HepG2 (cell line): ENCODE data around the gene ZP2. TPM values are rescaled to one million over a fixed set of nuclear protein-coding genes. Genes with fewer than 3 reads are reported as not detected.

ENCODE experiments used
- ATF1 ChIP-seq: IDR thresholded peaks from 2 replicates; pipeline ENCODE4 v1.6.1; 2016; ENCODE audit warnings: mild to moderate bottlenecking, control low read depth
- CREB1 ChIP-seq, 2 experiments: fragments of 450-650 bp in 1 of 2; IDR thresholded peaks; 2 replicates each; pipeline ENCODE4 v1.6.1; 2016 to 2017; ENCODE audit warnings: control low read depth in 1 of 2, mild to moderate bottlenecking in 1 of 2, missing compliant biosample characterization in 1 of 2, missing genetic modification characterization in 1 of 2
- FIP1L1 ChIP-seq: fragments of 200-400 bp; formaldehyde crosslinking; IDR thresholded peaks from 2 replicates; pipeline ENCODE4 v1.6.1; 2018; ENCODE audit warnings: low read depth, mild to moderate bottlenecking, low read length, moderate library complexity, borderline replicate concordance; ENCODE audit not compliant: insufficient read depth
- FOXO1 ChIP-seq: sonication (generic); formaldehyde crosslinking; IDR thresholded peaks from 2 replicates; pipeline ENCODE4 v1.4.0; 2020; ENCODE audit warnings: missing genetic modification reagents
- NFIB ChIP-seq: sonication (generic); formaldehyde crosslinking; IDR thresholded peaks from 2 replicates; pipeline ENCODE4 v1.9.0; 2021; ENCODE audit warnings: missing genetic modification reagents, mild to moderate bottlenecking, borderline replicate concordance
- NR2C2 ChIP-seq: sonication (generic); formaldehyde crosslinking; IDR thresholded peaks from 2 replicates; pipeline ENCODE4 v1.4.0; 2020; ENCODE audit warnings: missing genetic modification reagents, mild to moderate bottlenecking, moderate library complexity, borderline replicate concordance
- POLR2AphosphoS5 ChIP-seq: IDR thresholded peaks from 2 replicates; pipeline ENCODE4 v1.6.1; 2012; ENCODE audit warnings: low read depth, low read length
- RFX1 ChIP-seq: fragments of 450-650 bp; IDR thresholded peaks from 2 replicates; pipeline ENCODE4 v1.6.1; 2017
- ZBTB49 ChIP-seq: sonication (generic); formaldehyde crosslinking; IDR thresholded peaks from 2 replicates; pipeline ENCODE4 v1.4.0; 2020; ENCODE audit warnings: missing genetic modification reagents, borderline replicate concordance
- ZFP41 ChIP-seq: sonication (generic); formaldehyde crosslinking; IDR thresholded peaks from 2 replicates; pipeline ENCODE4 v1.4.0; 2020; ENCODE audit warnings: mild to moderate bottlenecking, missing genetic modification reagents, borderline replicate concordance
- ZMAT3 ChIP-seq: sonication (generic); formaldehyde crosslinking; conservative IDR thresholded peaks from 2 replicates; pipeline ENCODE4 v1.7.0; 2021; ENCODE audit warnings: missing genetic modification reagents
- ZNF142 ChIP-seq: sonication (generic); formaldehyde crosslinking; IDR thresholded peaks from 2 replicates; pipeline ENCODE4 v1.4.0; 2020; ENCODE audit warnings: missing genetic modification reagents
- ZNF333 ChIP-seq: sonication (generic); formaldehyde crosslinking; IDR thresholded peaks from 2 replicates; pipeline ENCODE4 v1.4.0; 2020; ENCODE audit warnings: mild to moderate bottlenecking, missing genetic modification reagents, borderline replicate concordance
- ZNF451 ChIP-seq: sonication (generic); formaldehyde crosslinking; IDR thresholded peaks from 2 replicates; pipeline ENCODE4 v1.5.0; 2020; ENCODE audit warnings: mild to moderate bottlenecking, missing genetic modification reagents
- ZNF644 ChIP-seq: IDR thresholded peaks from 2 replicates; pipeline ENCODE4 v1.6.1; 2016; ENCODE audit warnings: low read depth
- ZNF672 ChIP-seq: sonication (generic); formaldehyde crosslinking; IDR thresholded peaks from 2 replicates; pipeline ENCODE4 v1.8.1; 2022; ENCODE audit warnings: missing genetic modification reagents
- ZSCAN25 ChIP-seq: sonication (generic); formaldehyde crosslinking; IDR thresholded peaks from 2 replicates; pipeline ENCODE4 v1.8.0; 2022; ENCODE audit warnings: mild to moderate bottlenecking, missing genetic modification reagents
- ZXDC ChIP-seq: sonication (generic); formaldehyde crosslinking; IDR thresholded peaks from 2 replicates; pipeline ENCODE4 v1.5.0; 2020; ENCODE audit warnings: mild to moderate bottlenecking, missing genetic modification reagents
- ZZZ3 ChIP-seq: sonication (generic); formaldehyde crosslinking; IDR thresholded peaks from 2 replicates; pipeline ENCODE4 v1.4.0; 2020; ENCODE audit warnings: missing genetic modification reagents, mild to moderate bottlenecking, borderline replicate concordance
- polyA plus RNA-seq, 8 experiments: library from polyadenylated mRNA; depleted of rRNA in 3 of 8; stranded (reverse) in 7 of 8; unstranded in 1 of 8; fragments of >200 nt; fragmentation: Illumina TruSeq in 4 of 8; extraction: Trizol in 4 of 8; gene quantifications; 2 replicates each; pipeline versions ENCODE4 v1.2.1 to v1.2.3, GENCODE V29; 2011 to 2016; ENCODE audit warnings: low read depth in 4 of 8, missing spikeins in 1 of 8, mixed read lengths in 1 of 8; ENCODE audit not compliant: insufficient read depth in 1 of 8
- total RNA-seq, 5 experiments: library from RNA; depleted of rRNA; stranded (reverse); fragments of >200 nt; fragmentation: Illumina TruSeq; extraction: Trizol; gene quantifications; 2 replicates each; pipeline ENCODE4 v1.2.3, GENCODE V29; 2016; ENCODE audit warnings: low read depth in 1 of 5

ZP2 gene
- total and polyA plus RNA-seq, 2 of the 13 experiments (the other 11 are each of a cell fraction or from before 2014, with no cell fraction given) = not detected

GRCh38 chr16:21186326-21186691 is 25.1 kb downstream of the ZP2 start (continued):
- no peak for TF ChIP-seq ZNF333 (CRISPR knock-in tag)
- no peak for TF ChIP-seq ZXDC (CRISPR knock-in tag)
- TF ChIP-seq NR2C2 (CRISPR knock-in tag) = peak; percentile 70
- TF ChIP-seq ZNF644 (CRISPR knock-in tag) = peak; percentile 94
- no peak for TF ChIP-seq ZZZ3
- TF ChIP-seq NFIB (CRISPR knock-in tag) = no peak
- no peak for TF ChIP-seq ZFP41 (CRISPR knock-in tag)
- peak; percentile 60; the same call in 1 of the 2 replicates for TF ChIP-seq ZMAT3
- no peak for TF ChIP-seq ZNF672 (CRISPR knock-in tag)
- no peak for TF ChIP-seq ZNF142 (CRISPR knock-in tag)
- TF ChIP-seq ZSCAN25 (CRISPR knock-in tag) = peak; percentile 40; the same call in 1 of the 2 replicates
- TF ChIP-seq ATF1 (CRISPR knock-in tag) = peak; percentile 42; the same call in 1 of the 2 replicates
- no peak for TF ChIP-seq POLR2AphosphoS5
- no peak for TF ChIP-seq FIP1L1
- peak; percentile 74; the same call in 1 of the 2 replicates for TF ChIP-seq FOXO1 (CRISPR knock-in tag)
- no peak for TF ChIP-seq CREB1 (IDR thresholded peaks at IDR 0.05)
- TF ChIP-seq CREB1 (CRISPR knock-in tag; IDR thresholded peaks at IDR 0.05) = peak; percentile 71; the same call in 1 of the 2 replicates
- TF ChIP-seq ZNF451 (CRISPR knock-in tag) = no peak
- no peak for TF ChIP-seq RFX1
- no peak for TF ChIP-seq ZBTB49 (CRISPR knock-in tag)
